Measurements from ENCODE around the gene VWA7. TPM values are rescaled to one million over a fixed set of nuclear protein-coding genes. Genes with fewer than 3 reads are reported as not detected.
"Not testable (repeated sequence)": the region's sequence is repeated elsewhere in the genome, so short reads cannot be mapped to it uniquely, and the experiment has no call there.

The VWA7 gene
- total RNA-seq, 1 experiment from 2014 or later, result 2.5 TPM

GRCh38 chr6:31821301-31822035 is 44.3 kb upstream of the VWA7 start:
- Histone ChIP-seq H4K8ac (replicated peaks; ENCODE audit: insufficient read length, low read depth, low read length) (no peak overlapping the region), H3K9me3 (ENCODE audit: control insufficient read depth, low read depth, low read length) (no peaks in the 10 kb centered on the region), H2BK5ac (ENCODE audit: insufficient read length, low read length) (no peak overlapping the region), H4K91ac (ENCODE audit: insufficient read length, low read depth, low read length) (no peak overlapping the region), H2AFZ (ENCODE audit: low read length) (no peak overlapping the region), H2BK12ac (ENCODE audit: insufficient read length, low read depth, low read length) (no peak overlapping the region), H2AK5ac (ENCODE audit: insufficient read length, low read length) (no peak overlapping the region), H4K20me1 (ENCODE audit: control insufficient read depth, insufficient read depth, insufficient read length) (no peaks in the 10 kb centered on the region), H2BK20ac (ENCODE audit: low read depth, low read length, poor library complexity, severe bottlenecking) (no peak overlapping the region), H3K23me2 (ENCODE audit: insufficient read length, low read depth, low read length, poor library complexity, severe bottlenecking) (peaks cover 15% of the 10 kb centered on the region), H3T11ph (ENCODE audit: low read length) (no peak overlapping the region), H3K79me1 (ENCODE audit: insufficient read depth, low read depth, low read length, poor library complexity, severe bottlenecking) (no peaks in the 10 kb centered on the region), H3K4ac (ENCODE audit: low read depth, low read length) (no peak overlapping the region), H4K5ac (ENCODE audit: insufficient read length, low read depth, low read length) (no peak overlapping the region), H3K27me3 (ENCODE audit: insufficient read depth, low read length) (no peaks in the 10 kb centered on the region), H3K9ac (ENCODE audit: extremely low read depth, insufficient read length, low read length) (peak overlapping the region; percentile 48), H3K27ac (ENCODE audit: insufficient read length, low read depth, low read length) (no peak overlapping the region), H3K56ac (ENCODE audit: insufficient read length, low read depth, low read length) (no peak overlapping the region), H3K79me2 (ENCODE audit: insufficient read depth, low read length) (no peaks in the 10 kb centered on the region), H3K23ac (ENCODE audit: insufficient read length, low read depth, low read length) (no peak overlapping the region), H3K18ac (ENCODE audit: insufficient read length, low read depth, low read length) (no peak overlapping the region), H3K4me2 (ENCODE audit: insufficient read depth, insufficient read length, low read length) (peak overlapping the region; percentile 83), H2BK120ac (ENCODE audit: low read depth, low read length, poor library complexity, severe bottlenecking) (no peak overlapping the region), H3K4me1 (ENCODE audit: insufficient read depth, low read length) (peaks cover 4% of the 10 kb centered on the region; the same call in 1 of the 2 replicates), H2BK15ac (ENCODE audit: low read depth, low read length) (no peak overlapping the region), H3K14ac (ENCODE audit: insufficient read depth, low read length) (peak overlapping the region; percentile 3)
- H3K9me3 Mint-ChIP-seq, result peaks cover 3 to 5% of the 10 kb centered on the region in 2 experiments
- peaks cover 3% of the 10 kb centered on the region for H3K27me3 Mint-ChIP-seq (ENCODE audit: low read depth)
- H3K4me1 Mint-ChIP-seq, result peaks cover 53 to 57% of the 10 kb centered on the region in 2 experiments
- H3K27ac Mint-ChIP-seq, result peak overlapping the region; percentile 94 to 98 (median 97)
- peak; percentile 69 for DNase-seq
- H3K36me3 Mint-ChIP-seq (ENCODE audit: insufficient read depth in 1 of 3, low read depth in 3 of 3), result peaks cover 0 to 8% (median 6%) of the 10 kb centered on the region in 3 experiments; a peak in 4 of 7 replicates
- H3K4me3 Mint-ChIP-seq, result peak overlapping the region; percentile 88 to 91
- no CpG with 5 or more reads among the region's 39 CpGs for WGBS (ENCODE audit: extremely low coverage, insufficient read length, low lambda C conversion rate)
- no peak for TF ChIP-seq CTCF (conservative IDR thresholded peaks at IDR 0.05)

GRCh38 chr6:31820399-31820798 is 43.3 kb upstream of the VWA7 start:
- no CpG with 5 or more reads among the region's 10 CpGs for WGBS (ENCODE audit: extremely low coverage, insufficient read length, low lambda C conversion rate)
- not testable (repeated sequence) for H3K4me2 ChIP-seq (ENCODE audit: insufficient read depth, insufficient read length, low read length); H3K18ac ChIP-seq (ENCODE audit: insufficient read length, low read depth, low read length)

More at GRCh38 chr6:31820399-31820798, 43.3 kb upstream of the VWA7 start:
- H2BK20ac ChIP-seq (ENCODE audit: low read depth, low read length, poor library complexity, severe bottlenecking); H3K4me1 ChIP-seq (ENCODE audit: insufficient read depth, low read length); H3K79me1 ChIP-seq (ENCODE audit: insufficient read depth, low read depth, low read length, poor library complexity, severe bottlenecking); H2AFZ ChIP-seq (ENCODE audit: low read length); H3K56ac ChIP-seq (ENCODE audit: insufficient read length, low read depth, low read length); H3K4ac ChIP-seq (ENCODE audit: low read depth, low read length); H3K27me3 Mint-ChIP-seq (ENCODE audit: low read depth); H3K23ac ChIP-seq (ENCODE audit: insufficient read length, low read depth, low read length); H3K9me3 ChIP-seq (ENCODE audit: control insufficient read depth, low read depth, low read length); H3K14ac ChIP-seq (ENCODE audit: insufficient read depth, low read length); H3T11ph ChIP-seq (ENCODE audit: low read length); H4K91ac ChIP-seq (ENCODE audit: insufficient read length, low read depth, low read length); H3K9ac ChIP-seq (ENCODE audit: extremely low read depth, insufficient read length, low read length); H3K9me3 Mint-ChIP-seq; H3K27ac Mint-ChIP-seq; H2BK12ac ChIP-seq (ENCODE audit: insufficient read length, low read depth, low read length); H4K8ac ChIP-seq (replicated peaks; ENCODE audit: insufficient read length, low read depth, low read length); H2BK15ac ChIP-seq (ENCODE audit: low read depth, low read length); H4K20me1 ChIP-seq (ENCODE audit: control insufficient read depth, insufficient read depth, insufficient read length); H3K79me2 ChIP-seq (ENCODE audit: insufficient read depth, low read length); H3K27me3 ChIP-seq (ENCODE audit: insufficient read depth, low read length); H3K27ac ChIP-seq (ENCODE audit: insufficient read length, low read depth, low read length); H2BK5ac ChIP-seq (ENCODE audit: insufficient read length, low read length); H4K5ac ChIP-seq (ENCODE audit: insufficient read length, low read depth, low read length); H2AK5ac ChIP-seq (ENCODE audit: insufficient read length, low read length); DNase-seq; H2BK120ac ChIP-seq (ENCODE audit: low read depth, low read length, poor library complexity, severe bottlenecking); H3K36me3 Mint-ChIP-seq (ENCODE audit: insufficient read depth in 1 of 3, low read depth in 3 of 3): not testable (repeated sequence)
- Mint-ChIP-seq H3K4me3 (peak overlapping the region in 1 of 2 experiments; percentile 91; a peak in 1 of 5 replicates), H3K4me1 (peaks cover 44 to 47% of the 10 kb centered on the region in 2 experiments)
- peaks cover 14% of the 10 kb centered on the region for H3K23me2 ChIP-seq (ENCODE audit: insufficient read length, low read depth, low read length, poor library complexity, severe bottlenecking)

Measured in H9 (cell line).